Measurements from ENCODE around the gene HOXD12. TPM values are rescaled to one million over a fixed set of nuclear protein-coding genes. Genes with fewer than 3 reads are reported as not detected.

Gene HOXD12
- total and polyA plus RNA-seq, 5 experiments from 2014 or later = not detected

- Mint-ChIP-seq H3K27ac (peak overlapping the region in 1 of 10 donors; percentile 34), H3K9me3 (peaks cover 0 to 55% (median 8%) of the 10 kb centered on the region in 9 donors), H3K36me3 (peaks cover 5 to 31% (median 23%) of the 10 kb centered on the region in 3 donors), H3K27me3 (peaks cover 68 to 95% (median 84%) of the 10 kb centered on the region in 5 donors), H3K4me3 (peak overlapping the region in 4 of 10 donors; percentile 20 to 70 (median 66)), H3K4me1 (peaks cover 15 to 51% (median 40%) of the 10 kb centered on the region in 4 donors)
- POLR2A ChIA-PET = no interaction called here
- DNase-seq = no peak
- no peak for ATAC-seq
Measured at GRCh38 chr2:176135035-176135440, 35.4 kb downstream of the HOXD12 start.

- DNase-seq (no peak), ATAC-seq (peak in 1 of 2 donors; percentile 18)
- H3K36me3 Mint-ChIP-seq = peaks cover 3 to 31% (median 17%) of the 10 kb centered on the region in 3 donors
- POLR2A ChIA-PET = no interaction called here
- peaks cover 66 to 96% (median 84%) of the 10 kb centered on the region in 5 donors for H3K27me3 Mint-ChIP-seq
- peak overlapping the region in 9 of 10 donors; percentile 6 to 71 (median 55) for H3K4me3 Mint-ChIP-seq
- H3K27ac Mint-ChIP-seq = peak overlapping the region in 1 of 10 donors; percentile 65
- H3K4me1 Mint-ChIP-seq = peaks cover 13 to 47% (median 39%) of the 10 kb centered on the region in 4 donors
- peaks cover 0 to 50% (median 8%) of the 10 kb centered on the region in 9 donors for H3K9me3 Mint-ChIP-seq
Measured at GRCh38 chr2:176136374-176137251, 37.0 kb downstream of the HOXD12 start.

GRCh38 chr2:176137252-176137580 lies 37.6 kb downstream of the HOXD12 start:
- Mint-ChIP-seq H3K27ac (no peak overlapping the region), H3K27me3 (peaks cover 65 to 97% (median 85%) of the 10 kb centered on the region in 5 donors), H3K9me3 (peaks cover 0 to 50% (median 8%) of the 10 kb centered on the region in 9 donors), H3K4me1 (peaks cover 12 to 43% (median 37%) of the 10 kb centered on the region in 4 donors), H3K4me3 (peak overlapping the region in 1 of 10 donors; percentile 29), H3K36me3 (peaks cover 3 to 28% (median 17%) of the 10 kb centered on the region in 3 donors)
- DNase-seq = no peak
- POLR2A ChIA-PET = no interaction called here
- ATAC-seq = no peak

GRCh38 chr2:176137906-176138305 lies 38.3 kb downstream of the HOXD12 start:
- H3K9me3 Mint-ChIP-seq = peaks cover 0 to 48% (median 8%) of the 10 kb centered on the region in 9 donors
- peaks cover 61 to 97% (median 84%) of the 10 kb centered on the region in 5 donors for H3K27me3 Mint-ChIP-seq
- H3K27ac Mint-ChIP-seq = peak overlapping the region in 1 of 10 donors; percentile 39
- ATAC-seq (no peak), DNase-seq (no peak)
- H3K4me1 Mint-ChIP-seq = peaks cover 9 to 37% (median 32%) of the 10 kb centered on the region in 4 donors
- peaks cover 2 to 24% (median 17%) of the 10 kb centered on the region in 3 donors for H3K36me3 Mint-ChIP-seq
- POLR2A ChIA-PET = no interaction called here
- no peak overlapping the region for H3K4me3 Mint-ChIP-seq

- Mint-ChIP-seq H3K27ac (peak overlapping the region in 2 of 10 donors; percentile 68 to 74), H3K4me1 (peaks cover 9 to 36% (median 31%) of the 10 kb centered on the region in 4 donors)
- POLR2A ChIA-PET = no interaction called here
Measured at GRCh38 chr2:176138526-176138922, 38.9 kb downstream of the HOXD12 start.

GRCh38 chr2:176138923-176139660 lies 39.5 kb downstream of the HOXD12 start:
- peaks cover 64 to 97% (median 85%) of the 10 kb centered on the region in 5 donors for H3K27me3 Mint-ChIP-seq
- H3K9me3 Mint-ChIP-seq = peaks cover 0 to 40% (median 8%) of the 10 kb centered on the region in 9 donors
- DNase-seq = no peak
- peak overlapping the region in 2 of 10 donors; percentile 74 to 90 for H3K27ac Mint-ChIP-seq
- H3K36me3 Mint-ChIP-seq = peaks cover 2 to 21% (median 17%) of the 10 kb centered on the region in 3 donors
- peaks cover 9 to 36% (median 31%) of the 10 kb centered on the region in 4 donors for H3K4me1 Mint-ChIP-seq
- ATAC-seq = no peak
- POLR2A ChIA-PET = no interaction called here
- H3K4me3 Mint-ChIP-seq = peak overlapping the region in 9 of 10 donors; percentile 4 to 68 (median 45)

More at GRCh38 chr2:176138526-176138922, 38.9 kb downstream of the HOXD12 start:
- Mint-ChIP-seq H3K36me3 (peaks cover 2 to 23% (median 17%) of the 10 kb centered on the region in 3 donors), H3K4me3 (peak overlapping the region in 7 of 10 donors; percentile 4 to 68 (median 50)), H3K9me3 (peaks cover 0 to 45% (median 8%) of the 10 kb centered on the region in 9 donors), H3K27me3 (peaks cover 64 to 97% (median 85%) of the 10 kb centered on the region in 5 donors)
- no peak for DNase-seq
- ATAC-seq = no peak

- peaks cover 2 to 21% (median 17%) of the 10 kb centered on the region in 3 donors for H3K36me3 Mint-ChIP-seq
- H3K27ac Mint-ChIP-seq = peak overlapping the region in 1 of 10 donors; percentile 90
- no peak for DNase-seq
- ATAC-seq = no peak
- peaks cover 9 to 36% (median 31%) of the 10 kb centered on the region in 4 donors for H3K4me1 Mint-ChIP-seq
- H3K4me3 Mint-ChIP-seq = peak overlapping the region in 6 of 10 donors; percentile 26 to 68 (median 44)
- H3K9me3 Mint-ChIP-seq = peaks cover 0 to 37% (median 8%) of the 10 kb centered on the region in 9 donors
- peaks cover 62 to 97% (median 82%) of the 10 kb centered on the region in 5 donors for H3K27me3 Mint-ChIP-seq
- POLR2A ChIA-PET = no interaction called here
Measured at GRCh38 chr2:176139661-176140512, 40.3 kb downstream of the HOXD12 start.

- H3K27me3 Mint-ChIP-seq = peaks cover 61 to 97% (median 82%) of the 10 kb centered on the region in 5 donors
- DNase-seq (peak; percentile 52 to 84 (median 77)), ATAC-seq (peak; percentile 89 to 92)
- H3K27ac Mint-ChIP-seq = peak overlapping the region in 1 of 10 donors; percentile 65
- peaks cover 8 to 32% (median 27%) of the 10 kb centered on the region in 4 donors for H3K4me1 Mint-ChIP-seq
- POLR2A ChIA-PET = no interaction called here
- peaks cover 2 to 13% (median 12%) of the 10 kb centered on the region in 3 donors for H3K36me3 Mint-ChIP-seq
- peak overlapping the region in 9 of 10 donors; percentile 23 to 73 (median 59) for H3K4me3 Mint-ChIP-seq
- peaks cover 0 to 32% (median 8%) of the 10 kb centered on the region in 9 donors for H3K9me3 Mint-ChIP-seq
Measured at GRCh38 chr2:176140513-176141317, 41.1 kb downstream of the HOXD12 start.

- Mint-ChIP-seq H3K27me3 (peaks cover 65 to 97% (median 87%) of the 10 kb centered on the region in 5 donors), H3K27ac (peak overlapping the region in 1 of 10 donors; percentile 11), H3K4me1 (peaks cover 6 to 29% (median 20%) of the 10 kb centered on the region in 4 donors), H3K9me3 (peaks cover 0 to 25% (median 8%) of the 10 kb centered on the region in 9 donors), H3K36me3 (peaks cover 2 to 11% (median 10%) of the 10 kb centered on the region in 3 donors), H3K4me3 (no peak overlapping the region)
- POLR2A ChIA-PET = no interaction called here
- ATAC-seq = no peak
- DNase-seq = no peak
Measured at GRCh38 chr2:176142281-176142680, 42.7 kb downstream of the HOXD12 start.

- Mint-ChIP-seq H3K4me3 (no peak overlapping the region), H3K36me3 (no peaks in the 10 kb centered on the region), H3K27me3 (peaks cover 62 to 98% (median 86%) of the 10 kb centered on the region in 5 donors), H3K27ac (no peak overlapping the region), H3K9me3 (peaks cover 0 to 11% (median 0%) of the 10 kb centered on the region in 9 donors), H3K4me1 (peaks cover 2 to 22% (median 12%) of the 10 kb centered on the region in 4 donors)
- POLR2A ChIA-PET = no interaction called here
- no peak for ATAC-seq
- DNase-seq = no peak
Measured at GRCh38 chr2:176145085-176145969, 45.7 kb downstream of the HOXD12 start.

Measured in naive thymus-derived CD8-positive, alpha-beta T cell (primary cell).